ENCODE results near the gene WDR36. TPM values are rescaled to one million over a fixed set of nuclear protein-coding genes. Genes with fewer than 3 reads are reported as not detected.

WDR36 gene
- total RNA-seq, 4 donors from 2014 or later = 3.6 to 16.2 (median 8.3) TPM

GRCh38 chr5:111121926-111122325, 29.8 kb downstream of the WDR36 start:
- Histone ChIP-seq H3K4me3 (no peak overlapping the region), H3K27ac (no peak overlapping the region), H3K9me3 (no peaks in the 10 kb centered on the region), H3K4me1 (peaks cover 0 to 4% (median 0%) of the 10 kb centered on the region in 4 donors), H3K36me3 (peaks cover 0 to 61% (median 18%) of the 10 kb centered on the region in 4 donors), H3K27me3 (no peaks in the 10 kb centered on the region)
- in situ Hi-C loops (cut with MboI; ENCODE audit: low pct_ligation_motif_present in 1 of 4, low pct_unique_long_range_greater_than_20kb in 1 of 4, low sequenced_read_pairs in 3 of 4) (no loop called here), intact Hi-C loops (cut with DNase I; ENCODE audit: low total_unique reads) (no loop called here)
- TF ChIP-seq EP300 (IDR thresholded peaks at IDR 0.05; ENCODE audit: low read depth) (no peak), POLR2AphosphoS5 (IDR thresholded peaks at IDR 0.05) (no peak), CTCF (IDR thresholded peaks at IDR 0.05) (no peak)
- DNase-seq = no peak

GRCh38 chr5:111122398-111122797, 30.2 kb downstream of the WDR36 start:
- Histone ChIP-seq H3K36me3 (peaks cover 0 to 65% (median 18%) of the 10 kb centered on the region in 4 donors), H3K4me3 (no peak overlapping the region), H3K4me1 (peaks cover 0 to 4% (median 0%) of the 10 kb centered on the region in 4 donors), H3K27me3 (no peaks in the 10 kb centered on the region), H3K27ac (no peak overlapping the region), H3K9me3 (no peaks in the 10 kb centered on the region)
- in situ Hi-C loops (cut with MboI; ENCODE audit: low pct_ligation_motif_present in 1 of 4, low pct_unique_long_range_greater_than_20kb in 1 of 4, low sequenced_read_pairs in 3 of 4) = no loop called here
- DNase-seq = no peak
- intact Hi-C loops (cut with DNase I; ENCODE audit: low total_unique reads) = no loop called here
- 50 to 80% methylated on average over 2 of the region's 2 CpGs for WGBS, 2 donors (ENCODE audit: low coverage in 1 of 2)
- no peak for TF ChIP-seq EP300 (IDR thresholded peaks at IDR 0.05; ENCODE audit: low read depth)
- TF ChIP-seq POLR2AphosphoS5 (IDR thresholded peaks at IDR 0.05) = no peak
- TF ChIP-seq POLR2A (IDR thresholded peaks at IDR 0.05) = no peak
- TF ChIP-seq CTCF (IDR thresholded peaks at IDR 0.05) = no peak

GRCh38 chr5:111124793-111125192, 32.6 kb downstream of the WDR36 start:
- H3K27me3 ChIP-seq = no peaks in the 10 kb centered on the region
- no peak overlapping the region for H3K27ac ChIP-seq
- H3K9me3 ChIP-seq = no peaks in the 10 kb centered on the region
- H3K4me1 ChIP-seq = no peaks in the 10 kb centered on the region
- intact Hi-C loops (cut with DNase I; ENCODE audit: low total_unique reads) (no loop called here), in situ Hi-C loops (cut with MboI; ENCODE audit: low pct_ligation_motif_present in 1 of 4, low pct_unique_long_range_greater_than_20kb in 1 of 4, low sequenced_read_pairs in 3 of 4) (no loop called here)
- no peak for DNase-seq
- TF ChIP-seq CTCF (IDR thresholded peaks at IDR 0.05) (no peak), POLR2AphosphoS5 (IDR thresholded peaks at IDR 0.05) (no peak), POLR2A (IDR thresholded peaks at IDR 0.05) (no peak), EP300 (IDR thresholded peaks at IDR 0.05; ENCODE audit: low read depth) (no peak)
- no peak overlapping the region for H3K4me3 ChIP-seq
- H3K36me3 ChIP-seq = peaks cover 0 to 62% (median 18%) of the 10 kb centered on the region in 4 donors
- WGBS, 2 donors (ENCODE audit: low coverage in 1 of 2) = 69 to 80% methylated on average over 1 of the region's 1 CpG

GRCh38 chr5:111126896-111127295, 34.7 kb downstream of the WDR36 start:
- WGBS, 2 donors (ENCODE audit: low coverage in 1 of 2) = 96 to 97% methylated on average over 3 of the region's 3 CpGs
- DNase-seq = no peak

More at GRCh38 chr5:111126896-111127295, 34.7 kb downstream of the WDR36 start:
- peaks cover 0 to 44% (median 11%) of the 10 kb centered on the region in 4 donors for H3K36me3 ChIP-seq
- no peak overlapping the region for H3K27ac ChIP-seq
- H3K4me3 ChIP-seq = no peak overlapping the region
- no peaks in the 10 kb centered on the region for H3K4me1 ChIP-seq
- no peaks in the 10 kb centered on the region for H3K27me3 ChIP-seq
- H3K9me3 ChIP-seq = no peaks in the 10 kb centered on the region
- intact Hi-C loops (cut with DNase I; ENCODE audit: low total_unique reads) (no loop called here), in situ Hi-C loops (cut with MboI; ENCODE audit: low pct_ligation_motif_present in 1 of 4, low pct_unique_long_range_greater_than_20kb in 1 of 4, low sequenced_read_pairs in 3 of 4) (no loop called here)
- no peak for TF ChIP-seq POLR2A (IDR thresholded peaks at IDR 0.05)
- no peak for TF ChIP-seq CTCF (IDR thresholded peaks at IDR 0.05)
- no peak for TF ChIP-seq EP300 (IDR thresholded peaks at IDR 0.05; ENCODE audit: low read depth)
- no peak for TF ChIP-seq POLR2AphosphoS5 (IDR thresholded peaks at IDR 0.05)
